Mesenteric fat pad (tissue), 1 donor: ENCODE measurements around the gene SKP2. TPM values are rescaled to one million over a fixed set of nuclear protein-coding genes. Genes with fewer than 3 reads are reported as not detected.
"Not testable (repeated sequence)": the region's sequence is repeated elsewhere in the genome, so short reads cannot be mapped to it uniquely, and the experiment has no call there.

Source experiments
- DNase-seq: peaks from one replicate; pipeline ENCODE4 v3.0.0-alpha.2; 2020; ENCODE audit warnings: low spot score
- microRNA-seq: library from miRNA; unstranded; fragments of <30 nt; microRNA quantifications from one replicate; pipeline ENCODE4 v1.2.0, GENCODE V29; 2020; ENCODE audit warnings: borderline number of aligned reads
- total RNA-seq: library from RNA; stranded (reverse); fragmentation: NEBNext Ultra II Directional; extraction: Animal tissue kit (Norgen Biotek cat#: 25700); gene quantifications from one replicate; pipeline ENCODE4 v1.2.1, GENCODE V29; 2021
- donor health status: DM: yes; HTN: yes; CAD: no.

The SKP2 gene
- total RNA-seq, 1 donor from 2014 or later: 15.1 TPM

DNA sequence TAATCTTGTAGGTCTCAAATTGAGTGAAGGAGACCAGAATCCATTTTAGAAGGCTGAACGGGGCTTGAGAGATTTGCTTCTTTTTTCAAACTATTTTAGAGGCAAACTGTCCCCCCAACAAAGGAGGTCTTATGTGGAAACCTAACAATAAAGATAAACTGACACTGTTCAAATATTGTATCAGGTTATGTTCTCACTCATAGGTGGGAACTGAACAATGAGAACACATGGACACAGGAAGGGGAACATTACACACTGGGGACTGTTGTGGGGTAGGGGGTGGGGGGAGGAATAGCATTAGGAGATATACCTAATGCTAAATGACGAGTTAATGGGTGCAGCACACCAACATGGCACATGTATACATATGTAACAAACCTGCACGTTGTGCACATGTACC, 46.9 kb downstream of the SKP2 start:
- not testable (repeated sequence) for DNase-seq

DNA sequence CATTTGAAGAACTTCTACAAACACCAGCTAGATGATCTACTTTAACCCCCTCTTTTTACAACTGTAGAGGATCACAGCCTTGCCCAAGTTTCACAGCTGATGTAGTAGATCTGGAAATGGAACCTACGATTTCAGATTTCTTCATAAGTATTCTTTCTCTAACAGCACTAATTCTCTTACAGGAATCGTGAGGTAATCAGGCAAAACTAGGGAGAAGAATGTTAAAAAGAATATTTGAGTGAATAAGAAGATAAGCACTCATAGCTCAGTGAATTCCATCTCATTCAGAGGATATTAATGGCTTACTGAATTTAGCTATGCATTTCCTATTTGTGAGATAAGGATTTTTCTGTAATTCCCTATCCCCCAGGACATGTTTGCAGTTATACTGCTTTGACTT, 47.7 kb downstream of the SKP2 start:
- DNase-seq: no peak

DNA sequence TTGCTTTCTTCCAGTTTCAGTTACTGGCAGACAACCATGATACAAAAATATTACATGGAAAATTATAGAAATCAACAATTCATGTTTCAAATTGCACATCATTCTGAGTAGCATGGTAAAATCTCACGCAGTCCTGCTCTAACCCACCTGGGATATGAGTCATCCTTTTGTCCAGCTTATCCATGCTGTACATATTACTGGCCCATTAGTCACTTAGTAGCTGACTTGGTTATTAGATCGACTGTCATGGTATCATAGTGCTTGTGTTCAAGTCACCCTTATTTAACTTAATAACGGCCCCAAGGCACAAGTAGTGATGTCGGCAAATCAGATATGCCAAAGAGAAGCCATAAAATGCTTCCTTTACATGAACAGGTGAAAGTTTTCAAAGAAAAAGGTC, 48.6 kb downstream of the SKP2 start:
- no peak for DNase-seq

GRCh38 chr5:36202521-36202961, 50.6 kb downstream of the SKP2 start:
- DNase-seq: no peak

DNA sequence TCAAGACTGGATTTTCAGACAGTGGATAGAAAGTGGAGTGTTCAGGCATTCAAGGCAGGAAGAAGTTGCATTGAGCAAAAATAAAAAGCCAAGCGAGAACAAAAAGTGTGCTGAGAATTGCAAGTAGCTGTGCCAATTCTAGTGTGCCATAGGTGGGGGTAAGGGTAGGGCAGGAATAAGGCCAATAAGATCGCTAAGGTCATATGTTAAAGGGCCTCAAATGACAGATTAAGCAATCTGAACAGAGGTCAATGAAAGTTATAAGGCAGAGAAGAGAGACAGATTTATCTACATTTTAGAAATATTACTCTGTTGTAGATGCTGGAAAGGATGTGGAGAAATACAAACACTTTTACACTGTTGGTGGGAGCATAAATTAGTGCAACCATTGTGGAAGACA, 53.4 kb downstream of the SKP2 start:
- DNase-seq: no peak

GRCh38 chr5:36206913-36207312, 55.0 kb downstream of the SKP2 start:
- DNase-seq: no peak

GRCh38 chr5:36208786-36209185, 56.9 kb downstream of the SKP2 start:
- DNase-seq: no peak

GRCh38 chr5:36209664-36210063, 57.8 kb downstream of the SKP2 start:
- no peak for DNase-seq

DNA sequence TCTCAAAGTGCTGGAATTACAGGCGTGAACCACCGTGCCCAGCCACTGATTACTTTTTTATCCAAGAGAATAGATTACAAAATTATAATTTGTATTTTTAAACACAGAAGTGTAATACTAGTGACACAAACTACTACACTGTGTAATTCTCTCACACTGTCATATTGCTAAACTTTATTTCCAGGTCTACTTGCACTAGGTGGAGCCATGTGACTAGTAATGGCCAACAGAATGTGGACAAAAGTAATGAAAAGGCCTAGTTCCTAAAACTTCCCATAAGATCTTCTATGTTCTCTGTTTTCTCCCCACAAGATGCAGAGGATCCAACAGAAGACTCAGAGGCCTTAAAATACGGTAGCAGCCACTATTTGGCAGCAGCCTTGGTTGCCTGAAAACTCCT, 62.5 kb downstream of the SKP2 start:
- no peak for DNase-seq

DNA sequence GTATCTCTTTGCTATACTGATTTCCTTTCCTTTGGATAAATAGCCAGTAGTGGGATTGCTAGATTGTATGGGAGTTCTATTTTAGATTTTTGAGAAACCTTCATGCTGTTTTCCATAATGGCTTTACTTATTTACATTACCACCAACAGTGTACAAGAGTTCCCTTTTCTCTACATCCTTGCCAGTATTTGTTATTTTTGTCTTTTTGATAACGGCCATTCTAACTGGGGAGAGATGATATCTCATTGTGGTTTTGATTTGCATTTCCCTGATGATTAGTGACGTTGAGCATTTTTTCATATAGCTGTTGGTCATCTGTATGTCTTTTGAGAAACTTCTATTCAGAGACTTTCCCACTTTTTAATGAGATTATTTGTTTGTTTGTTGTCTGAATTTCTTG, 64.0 kb downstream of the SKP2 start:
- DNase-seq: no peak

GRCh38 chr5:36217567-36217966, 65.7 kb downstream of the SKP2 start:
- DNase-seq: no peak

- no peak for DNase-seq
Measured at GRCh38 chr5:36217988-36218387, 66.1 kb downstream of the SKP2 start.

- no peak for DNase-seq
Measured at GRCh38 chr5:36222620-36223019, 70.7 kb downstream of the SKP2 start.

DNA sequence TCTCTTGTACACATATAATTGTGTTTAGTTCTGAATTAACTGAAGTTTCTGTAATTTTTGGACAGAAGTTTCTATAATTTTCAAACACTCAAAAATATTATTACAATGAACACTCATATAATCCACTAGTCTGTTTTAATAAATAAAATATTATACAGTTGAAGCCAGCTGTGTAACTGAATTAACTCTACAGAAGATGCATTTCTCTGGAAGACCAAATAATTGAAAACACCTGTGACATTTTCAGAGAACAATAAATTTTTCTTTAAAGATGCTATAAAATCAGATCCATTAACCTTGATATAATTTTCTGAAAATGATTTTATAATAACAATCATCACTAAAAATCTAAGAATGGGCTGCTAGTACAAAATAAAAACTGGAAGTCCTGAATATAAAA, 75.1 kb downstream of the SKP2 start:
- DNase-seq: no peak

DNA sequence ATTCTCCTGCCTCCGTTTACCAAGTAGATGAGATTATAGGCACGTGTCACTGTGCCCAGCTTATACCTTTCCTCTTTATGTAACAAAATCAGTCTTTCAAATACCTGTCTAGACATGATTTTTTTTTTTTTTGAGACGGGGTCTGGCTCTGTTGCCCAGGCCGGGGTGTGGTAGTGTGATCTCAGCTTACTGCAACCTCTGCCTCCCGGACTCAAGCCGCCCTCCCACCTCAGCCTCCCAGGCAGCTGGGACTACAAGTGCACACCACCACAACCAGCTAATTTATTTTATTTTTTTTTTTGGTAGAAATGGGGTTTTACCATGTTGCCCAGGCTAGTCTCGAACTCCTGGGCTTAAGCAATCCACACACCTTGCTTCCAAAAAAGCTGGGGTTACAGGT, 76.6 kb downstream of the SKP2 start:
- no peak for DNase-seq

DNA sequence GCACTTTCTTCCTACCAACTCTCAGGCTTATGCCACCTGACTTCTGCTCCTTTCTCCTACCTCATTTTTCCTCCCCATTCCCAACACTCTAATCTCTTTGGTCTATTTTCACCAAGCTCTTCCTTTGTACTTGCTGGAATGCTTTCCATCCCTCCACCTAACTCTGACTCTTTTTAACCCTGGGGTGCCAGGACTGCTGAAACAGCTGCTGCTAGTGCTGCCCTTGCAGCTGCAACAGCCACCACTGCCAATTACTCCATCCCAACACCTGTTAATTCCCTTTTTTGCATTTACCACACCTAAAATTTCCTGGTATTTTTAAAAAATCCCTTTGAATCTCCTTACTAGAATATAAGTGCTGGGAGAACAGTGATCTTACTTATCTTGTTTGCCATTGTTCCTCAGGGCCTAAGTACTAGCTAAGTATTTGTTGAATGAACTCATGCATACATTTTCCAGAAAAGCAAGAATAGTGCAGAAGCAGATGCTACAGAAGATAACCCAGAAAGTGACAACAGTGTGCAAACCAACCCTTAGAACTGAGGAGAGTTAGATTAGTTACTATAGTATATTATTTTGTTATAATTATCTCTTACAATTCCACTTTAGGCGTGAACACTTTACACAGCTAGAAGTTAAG, 78.4 kb downstream of the SKP2 start:
- DNase-seq: no peak

DNA sequence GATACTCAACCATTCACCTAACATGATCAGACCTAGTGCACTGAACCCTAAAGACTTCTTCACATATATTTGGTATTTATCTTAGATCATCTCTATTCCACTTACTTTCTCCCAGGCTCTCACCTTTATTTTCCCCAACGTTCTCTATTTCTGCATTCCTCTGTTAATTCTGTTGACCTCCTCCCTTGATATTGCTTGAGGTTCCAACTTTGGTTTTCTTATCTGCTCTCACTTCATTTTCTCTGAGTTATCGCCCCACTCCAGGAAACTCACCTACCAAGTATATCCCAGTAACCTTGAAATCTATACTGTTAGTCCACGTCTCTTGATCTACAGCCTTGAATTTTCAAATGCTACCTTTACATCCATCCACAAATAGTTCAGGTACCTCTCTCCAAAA, 80.6 kb downstream of the SKP2 start:
- DNase-seq: no peak

Small RNA genes within 50 kb of the gene (microRNA-seq; reads per million reads assigned to microRNA genes)
- not detected for gene MIR580

Other genes with a start within 250 kb of the SKP2 start
- gene CAPSL, start 213.5 kb upstream of the SKP2 start, total RNA-seq: not detected
- not detected for gene UGT3A1, start 160.7 kb upstream of the SKP2 start, total RNA-seq
- not detected for gene UGT3A2, start 85.2 kb upstream of the SKP2 start, total RNA-seq
- 8.5 TPM for gene LMBRD2, start 224 bp upstream of the SKP2 start, total RNA-seq
- gene NADK2, start 89.8 kb downstream of the SKP2 start, total RNA-seq: 26.0 TPM
- not detected for gene RANBP3L, start 149.8 kb downstream of the SKP2 start, total RNA-seq